Measurements from ENCODE around the gene ZBTB24.

The ZBTB24 gene

GRCh38 chr6:109498052-109498451 is 15.0 kb upstream of the ZBTB24 start:
- DNase-seq = no peak

- no peak for DNase-seq
These were observed 13.2 kb upstream of the ZBTB24 start for GRCh38 chr6:109496036-109496772.

- DNase-seq = no peak
These were observed 10.8 kb upstream of the ZBTB24 start for GRCh38 chr6:109493865-109494264.

- peak; percentile 25 for DNase-seq
These were observed 8.4 kb upstream of the ZBTB24 start for GRCh38 chr6:109491207-109491938.

- DNase-seq = peak; percentile 53
These were observed 7.7 kb upstream of the ZBTB24 start for GRCh38 chr6:109490713-109491112.

GRCh38 chr6:109488001-109488400 is 5.0 kb upstream of the ZBTB24 start:
- DNase-seq = peak; percentile 92

GRCh38 chr6:109486068-109486467 is 3.0 kb upstream of the ZBTB24 start:
- no peak for DNase-seq

- DNase-seq = no peak
These were observed 2.4 kb upstream of the ZBTB24 start for GRCh38 chr6:109485266-109485935.

GRCh38 chr6:109484122-109484521 is 1.1 kb upstream of the ZBTB24 start:
- DNase-seq = peak; percentile 30

- DNase-seq = peak; percentile 47
These were observed 677 bp upstream of the ZBTB24 start for GRCh38 chr6:109483735-109484057.

- DNase-seq = no peak
These were observed 2.0 kb downstream of the ZBTB24 start for GRCh38 chr6:109480993-109481480.

- no peak for DNase-seq
These were observed 4.0 kb downstream of the ZBTB24 start for GRCh38 chr6:109478841-109479624.

GRCh38 chr6:109478222-109478805 is 4.7 kb downstream of the ZBTB24 start:
- no peak for DNase-seq

- DNase-seq = no peak
These were observed 5.3 kb downstream of the ZBTB24 start for GRCh38 chr6:109477725-109478124.

GRCh38 chr6:109477184-109477583 is 5.8 kb downstream of the ZBTB24 start:
- no peak for DNase-seq

GRCh38 chr6:109475625-109476024 is 7.4 kb downstream of the ZBTB24 start:
- no peak for DNase-seq

GRCh38 chr6:109474995-109475394 is 8.0 kb downstream of the ZBTB24 start:
- DNase-seq = no peak

GRCh38 chr6:109473120-109473519 is 9.9 kb downstream of the ZBTB24 start:
- no peak for DNase-seq

- DNase-seq = no peak
These were observed 10.7 kb downstream of the ZBTB24 start for GRCh38 chr6:109472132-109472995.

GRCh38 chr6:109471105-109471810 is 11.8 kb downstream of the ZBTB24 start:
- DNase-seq = no peak

All from NCI-H82 (cell line).